Hypothalamus (tissue), 51 donors: Measurements from ENCODE around the gene ADGRD1.
"Not testable (repeated sequence)": the region's sequence is repeated elsewhere in the genome, so short reads cannot be mapped to it uniquely, and the experiment has no call there.

Experiments used
- DNase-seq, 51 donors: peaks; one replicate each; lab custom pipeline; 2025; lab: John Stamatoyannopoulos, UW

Gene ADGRD1

DNA sequence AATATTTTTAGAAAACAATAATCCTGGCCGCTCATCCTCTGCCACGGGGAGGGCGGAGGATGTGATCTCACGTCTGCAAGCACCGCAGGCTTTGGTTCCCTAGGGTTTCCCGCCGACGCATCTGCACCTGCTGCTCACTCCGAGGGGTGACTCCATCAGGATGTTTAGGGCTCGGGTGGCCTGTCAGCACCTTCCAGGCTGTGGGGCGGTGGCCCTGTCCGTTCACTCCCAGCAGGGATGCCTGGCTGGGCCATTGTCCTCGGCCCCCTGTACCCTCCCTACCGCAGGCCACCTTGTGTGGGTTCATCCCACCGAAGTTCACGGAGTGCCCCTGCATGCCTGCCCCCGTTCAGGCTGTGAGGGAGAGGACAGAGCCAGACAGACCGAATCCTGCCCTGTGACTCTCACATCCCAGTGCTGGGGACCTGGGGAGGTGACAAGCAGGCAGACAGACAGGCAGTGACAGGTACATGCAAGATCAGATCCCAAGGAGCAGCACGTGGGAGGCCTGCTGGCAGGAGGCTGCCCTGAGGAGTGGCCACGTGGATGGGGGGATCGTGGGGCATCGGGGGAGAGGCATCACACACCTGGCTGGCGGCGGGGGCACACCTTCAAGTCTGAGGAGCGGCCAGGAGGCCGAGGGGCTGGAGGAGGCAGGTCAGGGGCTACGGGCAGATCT is 112.6 kb downstream of the ADGRD1 start:
- no peak for DNase-seq

DNA sequence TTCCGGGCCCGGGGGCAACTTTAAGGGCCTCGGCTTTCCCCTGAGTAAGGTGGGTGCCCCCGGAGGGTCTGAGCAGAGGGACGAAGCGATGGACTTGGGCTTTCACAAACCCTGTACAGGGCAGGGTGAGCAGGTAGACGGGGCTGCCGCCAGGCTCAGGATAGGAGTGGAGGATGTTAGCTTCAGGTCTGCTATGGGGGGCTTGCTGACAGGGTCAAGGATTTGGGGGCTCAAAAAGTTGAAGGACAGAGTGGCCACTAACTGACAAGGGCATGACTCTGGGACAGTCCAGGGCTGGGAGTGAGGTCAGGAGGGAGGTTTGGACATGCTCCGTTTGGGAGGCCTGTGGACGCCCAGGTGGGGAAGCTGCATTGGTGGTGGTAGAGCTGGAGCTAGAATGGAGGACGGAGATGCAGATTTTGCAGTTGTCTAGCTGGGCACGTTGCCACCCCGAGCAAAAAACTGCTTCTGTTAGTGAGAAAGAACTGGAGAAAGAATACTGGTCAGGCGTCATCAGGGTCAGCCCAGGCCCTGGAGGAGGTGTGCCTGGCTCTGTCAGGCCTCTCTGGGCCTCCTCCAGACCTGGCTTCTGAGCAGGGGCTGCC is 113.3 kb downstream of the ADGRD1 start:
- no peak for DNase-seq

DNA sequence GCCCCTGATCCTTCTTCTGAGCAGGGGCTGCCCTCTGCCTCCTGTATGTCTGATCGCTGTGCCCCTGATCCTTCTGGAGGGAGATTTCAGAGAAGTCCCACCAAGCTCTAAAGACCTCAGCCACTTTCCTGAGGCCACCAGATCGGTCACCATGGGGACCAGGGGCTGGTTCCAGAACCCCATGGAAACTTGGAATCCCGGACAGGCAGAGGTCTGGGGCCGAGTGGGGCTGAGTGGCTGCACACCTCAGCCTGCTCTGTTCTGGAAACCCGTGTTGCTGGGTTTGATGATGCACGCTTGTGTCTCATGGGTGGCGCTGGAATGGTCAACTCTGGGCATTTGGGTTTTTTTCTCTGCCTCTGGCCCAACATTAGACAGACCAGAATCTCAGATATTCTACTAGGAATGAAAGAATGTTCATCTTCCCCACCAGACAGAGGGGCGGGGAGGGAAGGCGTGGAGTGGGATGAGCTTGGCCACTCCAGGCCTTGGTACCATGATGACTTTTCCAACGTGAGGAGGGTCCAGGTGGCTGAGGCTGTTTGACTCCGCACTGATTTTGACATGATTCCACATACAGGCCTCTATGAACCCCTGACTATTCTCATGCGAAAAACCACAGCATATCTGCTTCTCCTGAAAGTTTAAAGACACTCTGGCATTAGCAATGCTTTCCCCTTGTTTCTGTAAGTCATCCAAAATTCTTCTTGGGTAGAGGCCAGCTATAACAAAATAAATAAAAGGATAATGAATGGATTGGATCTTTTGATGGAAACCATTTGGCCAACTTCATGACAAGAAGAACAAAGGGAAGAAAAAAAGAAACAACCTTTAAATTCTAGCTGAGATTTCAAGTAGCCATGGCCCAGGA is 114.5 kb downstream of the ADGRD1 start:
- DNase-seq, result no peak

DNA sequence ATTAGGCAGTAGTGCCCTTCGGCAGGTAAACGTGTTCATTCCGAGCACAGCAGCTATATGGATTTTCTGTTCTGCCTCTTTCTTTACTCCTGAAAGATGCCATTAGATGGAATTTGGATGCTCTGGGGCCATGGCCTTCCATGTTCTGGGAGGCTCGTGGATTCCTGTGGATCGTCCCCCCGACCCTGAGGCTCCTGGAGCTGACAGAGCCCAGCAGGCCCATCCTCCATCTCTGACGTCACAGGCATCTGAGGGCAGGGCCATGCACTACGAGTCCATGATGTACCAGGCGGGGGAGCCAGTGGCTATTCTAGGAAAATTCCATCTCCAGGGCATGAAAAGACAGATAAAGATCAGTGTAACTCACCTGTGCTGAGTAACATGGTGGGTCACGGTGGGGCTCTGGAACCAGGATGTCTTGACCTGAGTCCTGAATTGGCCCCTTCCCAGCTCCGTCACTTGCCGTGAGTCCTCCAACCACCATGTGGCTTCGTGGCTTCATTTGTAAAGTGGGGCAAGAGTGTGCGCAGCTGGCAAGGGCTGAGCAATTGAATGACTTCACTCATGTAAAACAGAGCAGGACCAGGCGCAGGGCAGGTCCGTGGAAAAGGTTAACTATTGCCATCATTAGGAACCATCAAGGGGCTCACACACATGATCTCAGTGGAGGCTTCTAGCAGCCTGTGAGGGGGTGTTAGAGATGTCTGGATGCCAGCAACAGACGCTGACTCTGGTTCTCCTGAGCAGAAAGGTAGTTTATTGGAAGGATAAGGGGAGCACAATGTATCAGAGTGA is 115.4 kb downstream of the ADGRD1 start:
- DNase-seq, result not testable (repeated sequence)

DNA sequence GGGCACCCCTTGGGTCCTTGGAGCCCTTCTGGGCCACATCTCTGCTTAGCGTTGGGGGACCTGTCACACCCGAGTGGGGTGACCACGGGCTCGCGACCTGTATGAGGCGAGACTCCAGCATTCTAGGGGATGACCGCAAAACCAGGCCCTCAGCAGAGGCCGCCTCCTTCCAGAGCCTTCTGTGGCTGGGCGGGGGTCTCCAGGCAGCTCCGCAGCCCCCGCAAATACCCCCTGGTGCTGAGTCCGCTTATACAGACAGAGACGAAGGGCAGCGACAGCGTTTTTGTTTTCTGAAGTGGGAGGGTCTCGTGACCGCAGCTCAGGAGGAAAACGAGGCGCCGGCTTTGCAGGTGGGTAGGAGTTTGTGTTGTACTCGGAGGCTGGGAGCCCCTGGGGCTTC is 116.4 kb downstream of the ADGRD1 start:
- DNase-seq, result not testable (repeated sequence)

DNA sequence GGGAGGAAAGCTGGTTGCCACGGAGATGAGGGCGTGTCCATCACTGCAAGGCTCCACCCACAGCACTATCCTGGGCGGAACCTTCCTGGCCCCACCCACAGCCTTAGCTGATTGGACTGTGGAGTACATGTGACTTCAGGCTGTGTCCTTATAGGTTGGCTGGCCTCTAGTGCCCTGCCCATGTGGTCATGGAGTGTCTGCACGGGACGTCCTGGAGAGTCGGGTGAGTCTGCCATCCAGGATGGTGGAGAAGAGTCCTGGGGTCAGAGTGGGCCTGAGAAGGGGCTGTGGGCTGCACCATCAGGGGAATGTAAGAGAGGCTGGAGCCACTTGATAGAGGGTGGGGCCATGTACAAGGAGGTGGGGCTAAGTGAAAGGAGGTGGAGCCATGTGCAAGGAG is 117.0 kb downstream of the ADGRD1 start:
- DNase-seq, result not testable (repeated sequence)

DNA sequence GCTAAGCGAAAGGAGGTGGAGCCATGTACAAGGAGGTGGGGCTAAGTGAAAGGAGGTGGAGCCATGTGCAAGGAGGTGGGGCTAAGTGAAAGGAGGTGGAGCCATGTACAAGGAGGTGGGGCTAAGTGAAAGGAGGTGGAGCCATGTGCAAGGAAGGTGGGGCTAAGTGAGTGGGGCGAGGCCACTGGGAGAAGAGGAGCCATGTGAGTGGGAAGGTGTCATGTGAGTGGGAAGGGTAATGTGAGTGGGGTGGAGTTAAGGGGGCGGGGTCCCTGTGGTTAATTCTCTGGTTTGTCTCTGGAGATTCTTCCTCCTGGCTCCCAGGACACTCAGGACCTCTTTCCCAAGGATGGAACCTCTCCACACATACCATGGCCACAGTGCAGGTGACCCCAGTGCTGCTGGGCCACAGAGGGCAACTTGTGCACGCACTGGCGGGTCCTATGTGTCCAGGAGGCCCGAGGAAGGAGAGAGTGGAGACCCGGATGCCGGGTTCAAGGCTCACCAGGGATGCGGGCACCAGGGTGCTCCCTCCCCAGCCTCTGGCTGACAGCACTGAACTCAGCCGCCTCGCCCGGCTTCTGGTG is 117.6 kb downstream of the ADGRD1 start:
- not testable (repeated sequence) for DNase-seq

DNA sequence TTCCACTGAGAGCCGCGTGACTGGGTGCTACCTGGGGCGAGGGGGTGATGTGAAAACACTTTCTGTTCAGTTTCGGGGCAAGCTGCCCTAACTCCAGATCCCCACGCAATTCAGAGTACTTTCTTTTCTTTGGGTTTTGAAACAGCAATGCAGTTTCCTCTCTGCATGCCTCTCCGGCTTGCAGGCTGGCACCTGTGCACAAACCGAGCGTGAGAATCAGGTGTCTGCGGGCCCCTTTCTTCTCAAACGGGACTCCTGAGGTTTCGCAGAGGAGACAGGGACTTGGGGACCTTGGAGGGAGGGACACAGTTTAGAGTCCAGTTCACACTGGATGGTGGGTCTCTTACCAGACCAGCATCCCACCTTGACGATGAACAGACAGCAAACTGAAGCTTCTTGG is 118.2 kb downstream of the ADGRD1 start:
- DNase-seq, result not testable (repeated sequence)

DNA sequence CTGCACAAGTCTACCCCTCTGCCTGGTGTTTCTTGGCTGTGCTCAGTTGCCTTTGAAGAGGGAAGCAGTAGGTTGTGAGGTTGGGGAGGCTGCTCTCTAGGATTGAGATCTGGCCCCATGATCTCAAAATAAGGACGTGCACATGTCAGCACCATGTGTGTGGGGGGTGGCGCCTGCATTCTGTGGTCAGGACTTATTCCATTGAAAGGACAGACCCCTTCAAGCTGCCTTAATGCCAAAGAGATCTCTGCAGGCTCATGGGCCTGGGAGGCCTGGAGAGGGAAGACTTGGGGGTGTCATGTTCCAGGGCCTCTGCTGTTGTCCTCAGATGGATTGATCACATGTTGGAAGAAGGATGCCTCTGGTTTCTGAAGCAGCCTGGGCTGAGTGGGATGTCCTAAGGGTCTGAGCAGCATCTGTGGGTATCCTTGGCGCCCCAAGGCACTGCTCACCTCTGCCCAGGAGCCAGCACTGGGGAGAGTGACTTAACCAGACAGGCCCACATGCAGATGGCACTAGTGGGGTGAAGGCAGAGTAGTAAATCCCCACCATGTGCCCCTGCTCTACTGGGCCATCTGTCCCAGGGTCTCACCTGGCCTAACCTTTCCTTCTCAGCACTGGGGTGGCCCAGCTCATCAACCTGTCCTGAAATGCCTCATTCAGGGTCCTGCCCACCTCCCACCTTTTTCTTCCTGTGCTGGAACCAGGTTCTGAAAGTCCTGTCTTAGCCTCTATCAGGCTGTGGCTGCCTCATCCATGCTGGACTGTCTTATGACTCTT is 118.9 kb downstream of the ADGRD1 start:
- DNase-seq, result no peak

DNA sequence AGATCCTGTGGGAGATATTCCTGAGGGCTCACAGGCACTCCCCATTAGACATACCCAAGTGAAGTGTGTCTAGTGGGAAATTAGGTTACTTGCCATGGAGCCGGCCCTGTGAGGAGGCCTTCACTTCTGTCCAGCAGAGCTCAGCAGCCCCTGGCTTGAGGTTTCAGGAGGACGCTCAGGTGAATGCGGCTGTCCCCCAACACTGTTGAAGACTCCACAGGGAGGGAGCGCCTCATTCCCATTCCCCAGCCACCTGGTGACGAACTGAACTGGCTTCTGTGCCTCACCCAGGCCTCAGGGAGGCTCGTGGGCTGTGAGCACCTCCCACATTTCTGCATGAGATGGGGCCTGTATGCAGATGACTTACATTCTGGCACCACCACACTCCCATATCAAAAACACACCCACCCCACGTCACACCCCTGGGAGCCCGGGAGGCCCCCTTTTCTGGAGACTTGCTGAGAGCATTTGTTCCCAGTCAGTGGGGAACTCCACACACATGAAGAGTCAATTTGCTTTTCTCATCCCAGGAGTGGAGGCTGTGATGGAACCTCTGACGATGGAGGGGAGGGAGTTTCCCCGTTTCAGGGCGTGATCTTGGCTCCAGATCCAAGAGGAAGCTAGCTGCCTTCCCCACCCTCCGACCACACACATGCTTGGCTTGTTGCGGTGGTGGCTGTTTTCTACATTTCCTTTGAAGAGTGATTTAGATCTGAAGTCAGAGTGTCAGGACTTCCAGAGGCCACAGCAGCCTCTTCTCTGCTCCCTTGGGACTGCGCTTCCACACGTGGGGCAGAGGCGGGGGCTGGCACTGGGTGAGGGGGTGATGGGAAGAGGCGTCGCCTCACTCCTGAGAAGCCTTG is 120.7 kb downstream of the ADGRD1 start:
- no peak for DNase-seq

DNA sequence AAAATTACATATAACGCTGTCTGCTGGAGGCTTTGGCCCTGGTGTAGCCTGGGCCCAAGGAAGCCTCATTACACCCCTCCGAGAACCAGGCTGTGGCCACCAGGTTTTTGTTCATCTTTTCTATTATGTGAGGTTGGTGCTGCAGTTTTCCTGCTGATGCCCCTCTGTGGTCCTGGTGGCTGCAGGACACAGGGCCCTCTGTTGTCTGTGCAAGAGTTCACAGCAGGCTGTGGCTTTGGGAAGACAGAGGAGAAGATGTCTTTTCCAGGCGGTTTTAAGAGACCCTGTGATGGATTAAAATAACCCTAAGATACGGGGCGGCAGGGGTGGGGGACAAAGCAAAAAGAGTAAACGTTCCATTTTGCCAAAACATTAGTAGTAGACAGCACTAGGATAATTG is 121.5 kb downstream of the ADGRD1 start:
- DNase-seq, result no peak

DNA sequence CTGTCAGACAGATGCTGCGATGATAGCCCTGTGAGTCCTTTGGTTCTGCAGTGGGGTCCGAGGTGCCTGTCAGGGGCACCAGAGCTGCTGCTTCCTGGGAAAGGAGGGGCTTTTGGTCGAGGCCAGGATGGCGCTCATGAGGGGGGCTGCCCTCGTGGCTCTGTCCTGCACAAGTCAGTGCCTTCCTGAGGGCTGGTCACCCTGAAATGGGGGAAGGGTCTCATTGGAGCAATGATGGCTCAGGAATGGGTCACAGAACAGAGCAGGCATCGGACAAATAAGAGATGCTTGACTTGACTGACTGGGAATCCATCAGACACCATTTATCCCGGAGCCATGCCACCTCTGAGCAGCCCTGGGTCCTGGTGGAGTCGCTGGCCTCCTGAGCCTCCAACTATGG is 121.9 kb downstream of the ADGRD1 start:
- DNase-seq, result no peak

DNA sequence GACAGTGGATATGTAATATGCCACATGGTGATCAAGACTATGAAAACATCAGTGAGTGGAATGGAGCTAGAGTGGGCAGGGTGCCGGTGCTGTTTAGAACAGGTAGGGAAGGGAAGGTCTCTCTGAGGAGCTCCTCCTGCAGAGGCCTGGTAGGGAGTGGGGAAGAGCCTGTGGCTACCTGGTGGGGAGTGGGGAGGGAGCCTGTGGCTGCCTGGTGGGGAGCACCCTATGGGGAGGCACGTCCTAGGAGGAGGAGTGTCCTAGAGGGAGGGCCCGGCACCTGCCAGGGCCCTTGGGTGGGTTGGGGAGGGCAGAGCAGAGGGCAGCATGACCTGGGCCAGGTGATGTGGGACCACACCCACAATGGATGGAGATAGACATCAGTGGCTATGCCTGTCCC is 122.6 kb downstream of the ADGRD1 start:
- DNase-seq, result no peak

DNA sequence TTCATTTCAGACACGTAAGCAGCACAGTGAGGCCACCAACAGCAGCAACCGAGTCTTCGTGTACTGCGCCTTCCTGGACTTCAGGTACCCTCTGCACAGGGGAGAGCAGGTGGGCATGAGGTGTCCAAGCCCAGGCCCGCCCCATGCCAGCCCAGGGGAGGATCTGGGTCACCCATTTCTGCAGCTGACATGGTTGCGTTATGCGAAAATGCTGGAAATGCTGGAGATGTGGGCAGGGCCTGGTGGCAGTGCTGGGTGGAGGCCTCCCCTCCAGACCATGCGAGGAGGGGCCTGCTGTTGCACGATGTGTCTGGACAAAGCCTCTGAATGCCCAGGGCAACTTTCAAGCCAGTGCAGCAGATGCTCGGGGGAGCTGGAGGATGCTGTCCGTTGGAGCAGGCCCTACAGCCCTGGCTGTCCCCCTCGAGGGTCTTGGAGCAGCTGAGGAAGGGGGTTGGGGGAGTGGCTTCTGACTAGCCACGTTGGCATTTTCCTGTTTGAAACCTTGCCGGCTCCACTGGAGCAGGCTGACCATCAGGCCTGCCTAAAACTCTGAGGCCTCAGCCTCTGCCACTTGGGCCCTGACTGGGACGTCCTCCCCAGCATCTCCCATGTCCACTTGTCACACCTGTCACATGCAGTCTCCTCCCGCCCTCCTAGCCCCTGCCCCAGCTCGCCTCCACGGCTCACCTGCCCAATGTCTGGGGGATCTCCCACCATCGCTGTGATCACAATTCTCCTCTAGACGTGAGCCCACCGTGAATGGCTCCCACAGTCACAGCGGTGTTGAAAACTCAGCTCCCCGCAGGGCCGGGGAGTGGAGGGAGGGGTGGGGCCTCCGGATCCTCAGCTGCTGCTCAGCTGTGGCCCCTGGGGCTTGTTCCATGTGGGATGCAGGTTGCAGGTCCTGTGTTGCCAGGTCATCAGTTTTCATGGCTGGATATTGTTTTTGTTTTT is 123.4 kb downstream of the ADGRD1 start:
- DNase-seq, result no peak

DNA sequence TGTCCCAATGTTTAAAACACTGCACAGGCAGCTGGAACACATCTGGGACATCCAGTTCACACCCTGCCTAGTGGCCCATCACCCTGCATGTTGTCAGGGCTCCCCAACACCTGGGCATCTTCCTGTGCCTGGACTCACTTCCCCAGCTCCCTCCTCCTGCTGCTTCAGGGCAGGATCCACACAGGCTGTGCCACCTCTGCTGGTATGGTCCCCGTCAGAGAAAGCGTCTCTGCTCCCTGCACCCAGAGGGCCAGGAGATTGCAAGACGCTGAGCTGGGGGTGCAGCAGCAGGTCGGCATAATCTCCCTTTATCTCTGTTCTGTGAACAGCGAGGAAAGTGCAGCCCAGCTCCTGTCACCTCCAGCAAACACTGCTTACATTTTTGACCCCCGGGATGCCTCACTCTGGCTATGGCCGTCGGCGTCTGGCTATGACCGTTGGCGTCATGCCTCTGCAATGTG is 124.3 kb downstream of the ADGRD1 start:
- no peak for DNase-seq

DNA sequence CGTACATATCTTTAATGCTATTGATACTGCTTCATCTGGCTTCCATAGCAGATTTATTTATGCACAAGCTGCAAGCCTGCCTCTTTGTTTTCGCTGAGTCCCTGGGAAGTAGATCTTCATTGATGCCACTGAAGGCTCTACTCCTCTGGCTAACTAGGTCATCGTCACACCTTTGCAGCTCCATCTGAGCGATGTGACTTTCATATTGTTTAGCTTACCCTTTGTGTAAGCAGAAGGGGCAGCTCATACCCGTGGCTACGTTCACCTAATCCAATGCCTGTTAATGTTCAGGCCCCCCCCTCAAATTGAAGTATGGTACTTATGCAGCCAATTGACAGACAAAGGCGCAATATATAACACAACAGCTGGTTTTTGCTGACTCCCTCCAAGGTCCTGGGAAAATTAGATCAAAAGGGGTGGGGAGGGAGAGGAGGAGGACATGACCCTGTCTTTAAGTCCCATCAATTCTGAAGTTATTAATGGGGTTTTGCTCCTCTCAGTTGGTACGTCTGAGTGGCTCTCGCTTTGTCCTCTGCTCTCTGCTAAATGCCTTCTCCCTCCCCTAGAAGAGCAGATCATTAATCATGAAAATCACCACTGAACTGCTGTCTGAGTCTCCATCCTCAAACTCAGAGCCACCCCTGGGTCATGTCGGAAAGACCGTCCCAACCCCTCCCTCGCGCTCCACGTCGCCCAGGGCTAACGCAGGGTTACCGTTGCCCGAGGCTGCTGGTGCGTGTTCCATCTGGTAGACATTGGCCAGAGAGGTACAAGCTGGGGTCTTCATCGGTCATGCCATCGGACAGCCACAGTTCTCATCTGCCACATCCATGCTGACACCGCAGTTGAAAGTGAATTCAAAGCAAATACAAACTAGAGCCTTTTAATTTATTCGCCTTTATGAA is 128.8 kb downstream of the ADGRD1 start:
- DNase-seq, result no peak
